Fibroblast of mammary gland (primary cell): ENCODE data around the gene RNU6-1.

Experiments
- DNase-seq: peaks from one replicate; pipeline ENCODE4 v3.0.0-alpha.2; 2010; ENCODE audit warnings: low read depth
- H3K4me3 ChIP-seq: 2 replicates; pipeline ENCODE4 v1.5.1; 2011; ENCODE audit warnings: low read depth, mild to moderate bottlenecking, low read length, moderate library complexity; ENCODE audit not compliant: control insufficient read depth
- CTCF ChIP-seq: conservative IDR thresholded peaks from 2 replicates; pipeline ENCODE4 v1.5.1; 2011; ENCODE audit warnings: low read depth, low read length, inconsistent platforms; ENCODE audit not compliant: control insufficient read depth, insufficient read depth

RNU6-1 gene

GRCh38 chr15:67839929-67840748 lies at the start of gene RNU6-1:
Gene RNU6-1 (minus strand): TSS chr15:67840045.
- DNase-seq: peak; percentile 90
- H3K4me3 ChIP-seq: peak within 1 kb of the TSS; percentile 91
- no peak for TF ChIP-seq CTCF

DNA sequence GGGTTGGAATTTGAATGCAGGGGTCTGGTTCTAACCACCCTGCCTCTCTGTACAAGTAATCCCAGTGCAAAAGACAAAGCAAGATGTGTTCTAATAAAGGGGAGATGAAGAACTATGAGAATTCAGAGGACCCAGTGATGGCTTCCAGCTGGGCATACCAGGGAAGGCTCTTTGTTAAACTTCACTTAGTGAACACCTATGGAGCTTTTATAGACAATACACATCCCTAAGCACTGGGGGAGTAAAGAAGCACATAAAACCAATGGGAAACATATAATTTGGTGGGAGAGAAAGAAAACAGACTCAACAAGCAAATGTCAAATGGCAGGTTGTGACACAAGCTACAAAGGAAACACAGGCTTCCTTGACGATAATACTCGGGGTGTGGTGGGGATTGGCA lies 47.9 kb upstream of the RNU6-1 start:
- no peak for DNase-seq
- TF ChIP-seq CTCF: no peak
- no peak overlapping the region for H3K4me3 ChIP-seq

- H3K4me3 ChIP-seq: no peak overlapping the region
- no peak for TF ChIP-seq CTCF
- no peak for DNase-seq
These were observed 46.0 kb upstream of the RNU6-1 start for GRCh38 chr15:67885861-67886260.

GRCh38 chr15:67885175-67885523 lies 45.3 kb upstream of the RNU6-1 start:
- TF ChIP-seq CTCF: no peak
- no peak for DNase-seq
- H3K4me3 ChIP-seq: peak overlapping the region; percentile 45

DNA sequence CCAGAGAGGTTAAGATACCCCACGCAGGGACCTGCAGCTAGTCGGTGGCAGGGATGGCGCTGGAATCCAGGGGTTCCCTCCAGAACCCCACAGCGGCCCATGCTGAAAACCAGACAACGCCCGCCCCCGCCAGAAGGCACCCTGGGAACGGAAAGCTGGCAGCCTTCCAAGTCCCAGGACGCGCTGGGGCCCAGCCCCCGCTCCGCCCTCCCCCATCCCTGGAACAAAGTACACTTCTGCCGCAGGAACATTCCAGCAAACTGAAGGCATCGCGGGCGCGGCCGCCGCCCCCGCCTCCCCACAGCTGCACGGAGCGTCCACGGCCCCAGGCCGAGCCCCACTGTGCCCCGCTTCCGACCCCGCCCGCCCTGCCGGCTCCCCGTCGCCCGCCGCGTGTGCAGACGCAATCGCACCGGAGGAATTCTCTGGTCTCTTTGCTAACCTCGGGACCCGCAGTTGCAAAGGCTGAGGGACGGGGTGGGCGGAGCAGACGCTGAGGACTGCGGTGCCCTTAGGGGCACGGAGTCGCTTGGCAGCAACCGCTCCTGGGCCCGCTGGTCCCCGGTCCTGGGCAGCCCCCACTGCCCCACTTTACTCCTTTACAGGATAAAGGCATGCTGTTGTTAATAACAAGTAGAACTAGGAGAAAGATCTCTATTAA lies 44.8 kb upstream of the RNU6-1 start:
- H3K4me3 ChIP-seq: peak overlapping the region; percentile 45
- peak; percentile 73 for DNase-seq
- no peak for TF ChIP-seq CTCF

- no peak for TF ChIP-seq CTCF
- no peak for DNase-seq
- H3K4me3 ChIP-seq: peak overlapping the region; percentile 45
These were observed 44.2 kb upstream of the RNU6-1 start for GRCh38 chr15:67884009-67884408.
